ENCODE results near the gene ZNF234.

GRCh38 chr19:44149776-44150175 lies 8.4 kb downstream of the ZNF234 start:
- TF ChIP-seq, protein P1, sequence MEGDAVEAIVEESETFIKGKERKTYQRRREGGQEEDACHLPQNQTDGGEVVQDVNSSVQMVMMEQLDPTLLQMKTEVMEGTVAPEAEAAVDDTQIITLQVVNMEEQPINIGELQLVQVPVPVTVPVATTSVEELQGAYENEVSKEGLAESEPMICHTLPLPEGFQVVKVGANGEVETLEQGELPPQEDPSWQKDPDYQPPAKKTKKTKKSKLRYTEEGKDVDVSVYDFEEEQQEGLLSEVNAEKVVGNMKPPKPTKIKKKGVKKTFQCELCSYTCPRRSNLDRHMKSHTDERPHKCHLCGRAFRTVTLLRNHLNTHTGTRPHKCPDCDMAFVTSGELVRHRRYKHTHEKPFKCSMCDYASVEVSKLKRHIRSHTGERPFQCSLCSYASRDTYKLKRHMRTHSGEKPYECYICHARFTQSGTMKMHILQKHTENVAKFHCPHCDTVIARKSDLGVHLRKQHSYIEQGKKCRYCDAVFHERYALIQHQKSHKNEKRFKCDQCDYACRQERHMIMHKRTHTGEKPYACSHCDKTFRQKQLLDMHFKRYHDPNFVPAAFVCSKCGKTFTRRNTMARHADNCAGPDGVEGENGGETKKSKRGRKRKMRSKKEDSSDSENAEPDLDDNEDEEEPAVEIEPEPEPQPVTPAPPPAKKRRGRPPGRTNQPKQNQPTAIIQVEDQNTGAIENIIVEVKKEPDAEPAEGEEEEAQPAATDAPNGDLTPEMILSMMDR (IDR thresholded peaks at IDR 0.05) = no peak
- TF ChIP-seq POLR2AphosphoS5 (IDR thresholded peaks at IDR 0.05) = no peak
- TF ChIP-seq POLR2A (IDR thresholded peaks at IDR 0.05) = no peak

All from suprapubic skin (tissue), 4 donors.